GM19035 (cell line): Measurements from ENCODE around the gene MBD3L2B.
"Not testable (repeated sequence)": the region's sequence is repeated elsewhere in the genome, so short reads cannot be mapped to it uniquely, and the experiment has no call there.

Experiments
- ATAC-seq: cut with Tn5 transposase; IDR thresholded peaks from one replicate; pipeline ENCODE4 v1.9.1; 2021; ENCODE audit not compliant: unreplicated experiment

MBD3L2B gene

GRCh38 chr19:7021331-7021730, at the start of gene MBD3L2B:
Gene MBD3L2B (minus strand): TSS chr19:7021431. CDS start chr19:7021397, 34 bp downstream.
- ATAC-seq, result not testable (repeated sequence)

- no peak for ATAC-seq
These were observed 48.6 kb upstream of the MBD3L2B start for GRCh38 chr19:7069904-7070226.

GRCh38 chr19:7069042-7069903, 48.0 kb upstream of the MBD3L2B start, which contains the start of gene ZNF557:
Gene ZNF557 (plus strand): TSS chr19:7069703. CDS start chr19:7075075, 5,372 bp downstream.
- peak; percentile 92 for ATAC-seq

- ATAC-seq, result no peak
These were observed 47.4 kb upstream of the MBD3L2B start for GRCh38 chr19:7068599-7068998.

GRCh38 chr19:7067716-7068115, 46.5 kb upstream of the MBD3L2B start:
- ATAC-seq, result no peak

GRCh38 chr19:7067122-7067521, 45.9 kb upstream of the MBD3L2B start:
- not testable (repeated sequence) for ATAC-seq

- no peak for ATAC-seq
These were observed 42.7 kb upstream of the MBD3L2B start for GRCh38 chr19:7063764-7064418.

- ATAC-seq, result no peak
These were observed 42.1 kb upstream of the MBD3L2B start for GRCh38 chr19:7063339-7063738.

GRCh38 chr19:7059977-7060376, 38.7 kb upstream of the MBD3L2B start:
- ATAC-seq, result not testable (repeated sequence)

- not testable (repeated sequence) for ATAC-seq
These were observed 37.3 kb upstream of the MBD3L2B start, which contains the start of gene MBD3L3 for GRCh38 chr19:7058576-7058975. Gene MBD3L3 (minus strand): TSS chr19:7058676. CDS start chr19:7058605, 71 bp downstream.

GRCh38 chr19:7056371-7056770, 35.1 kb upstream of the MBD3L2B start:
- not testable (repeated sequence) for ATAC-seq

- not testable (repeated sequence) for ATAC-seq
These were observed 34.4 kb upstream of the MBD3L2B start for GRCh38 chr19:7055679-7056078.

GRCh38 chr19:7054635-7055368, 33.6 kb upstream of the MBD3L2B start:
- not testable (repeated sequence) for ATAC-seq

GRCh38 chr19:7052896-7053295, 31.7 kb upstream of the MBD3L2B start:
- ATAC-seq, result not testable (repeated sequence)

GRCh38 chr19:7051421-7051820, 30.2 kb upstream of the MBD3L2B start:
- not testable (repeated sequence) for ATAC-seq

GRCh38 chr19:7049021-7049420, 27.8 kb upstream of the MBD3L2B start, which contains the start of gene MBD3L2:
Gene MBD3L2 (plus strand): TSS chr19:7049321. CDS start chr19:7049374, 53 bp downstream.
- ATAC-seq, result not testable (repeated sequence)

- ATAC-seq, result not testable (repeated sequence)
These were observed 20.3 kb upstream of the MBD3L2B start for GRCh38 chr19:7041563-7041962.

GRCh38 chr19:7040079-7040478, 18.8 kb upstream of the MBD3L2B start, which contains the start of gene MBD3L4:
Gene MBD3L4 (minus strand): TSS chr19:7040179. CDS start chr19:7040144, 35 bp downstream.
- not testable (repeated sequence) for ATAC-seq

- not testable (repeated sequence) for ATAC-seq
These were observed 9.0 kb upstream of the MBD3L2B start, which contains the start of gene MBD3L5 for GRCh38 chr19:7030278-7030677. Gene MBD3L5 (plus strand): TSS chr19:7030578. CDS start chr19:7030612, 34 bp downstream.

- ATAC-seq, result not testable (repeated sequence)
These were observed 7.6 kb upstream of the MBD3L2B start for GRCh38 chr19:7028790-7029189.

GRCh38 chr19:7018828-7019227, 2.4 kb downstream of the MBD3L2B start:
- no peak for ATAC-seq
